Activated naive CD8-positive, alpha-beta T cell treated with anti-CD3 and anti-CD28 coated beads, Interleukin-2, amount 50 U/mL, for 24 hours (primary cell): Measurements from ENCODE around the gene CORO7.

Source experiments
- ATAC-seq: fragments of 150-1000 bp; cut with Tn5 transposase; one replicate; pipeline ENCODE4 v1.10.0; 2021
- DNase-seq: peaks from one replicate; pipeline ENCODE4 v3.0.0; 2021
- H3K27ac Mint-ChIP-seq: one replicate; pipeline ENCODE4 v1.8.0; 2021; ENCODE audit warnings: mild to moderate bottlenecking, mixed read lengths
- H3K27me3 Mint-ChIP-seq: one replicate; pipeline ENCODE4 v1.8.0; 2021; ENCODE audit warnings: mixed read lengths
- H3K36me3 Mint-ChIP-seq: one replicate; pipeline ENCODE4 v1.8.0; 2021; ENCODE audit warnings: low read depth, mixed read lengths
- H3K4me1 Mint-ChIP-seq: one replicate; pipeline ENCODE4 v1.8.0; 2021; ENCODE audit warnings: mixed read lengths
- H3K4me3 Mint-ChIP-seq: one replicate; pipeline ENCODE4 v1.8.0; 2021; ENCODE audit warnings: mild to moderate bottlenecking, moderate library complexity, mixed read lengths
- H3K9me3 Mint-ChIP-seq: one replicate; pipeline ENCODE4 v1.8.0; 2021; ENCODE audit warnings: mixed read lengths

CORO7 gene

GRCh38 chr16:4328782-4329775, 87.3 kb downstream of the CORO7 start:
- H3K36me3 Mint-ChIP-seq = no peaks in the 10 kb centered on the region
- H3K4me3 Mint-ChIP-seq = no peak overlapping the region
- ATAC-seq (no peak), DNase-seq (no peak)
- H3K9me3 Mint-ChIP-seq = no peaks in the 10 kb centered on the region
- H3K27ac Mint-ChIP-seq = no peak overlapping the region
- peaks cover 5% of the 10 kb centered on the region for H3K4me1 Mint-ChIP-seq
- H3K27me3 Mint-ChIP-seq = peaks cover 3% of the 10 kb centered on the region

DNA sequence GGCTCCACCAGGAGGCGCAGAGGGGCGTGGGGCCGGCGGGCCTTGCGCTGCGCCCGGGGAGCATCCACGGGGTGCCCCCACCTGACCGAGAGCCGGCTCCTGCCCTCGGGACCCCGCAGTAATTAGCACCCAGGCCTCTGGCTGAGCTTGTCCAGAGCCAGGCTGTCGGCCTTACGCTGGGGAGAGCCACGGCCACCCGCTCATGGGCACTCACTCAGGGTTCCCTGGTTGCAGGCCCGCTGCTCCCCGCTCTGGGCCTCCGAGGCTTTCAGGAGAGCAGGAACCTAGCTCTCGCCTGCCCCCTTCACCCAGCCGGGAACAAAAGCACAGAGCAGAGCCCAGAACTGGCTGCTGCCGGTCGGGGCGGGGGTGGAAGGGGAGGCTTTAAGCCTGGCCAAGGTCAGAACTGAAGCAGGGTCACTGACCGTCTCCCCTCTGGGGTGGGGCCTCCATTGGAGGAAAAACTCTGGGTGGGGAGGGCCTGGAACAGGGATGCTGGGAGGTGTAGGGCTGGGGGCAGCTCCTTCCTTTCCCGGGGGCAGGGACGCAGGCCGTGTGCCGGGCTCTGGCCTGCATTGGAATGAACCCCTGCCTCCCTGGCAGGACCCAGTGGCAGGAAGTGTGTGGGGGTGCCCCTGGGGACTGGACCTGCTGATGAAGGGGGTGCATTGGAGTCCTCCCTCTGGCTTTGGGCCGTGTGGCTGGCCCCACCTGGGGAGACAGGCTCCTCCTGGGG, 88.2 kb downstream of the CORO7 start:
- peaks cover 3% of the 10 kb centered on the region for H3K27me3 Mint-ChIP-seq
- no peaks in the 10 kb centered on the region for H3K36me3 Mint-ChIP-seq
- ATAC-seq (peak; percentile 63), DNase-seq (peak; percentile 66)
- no peaks in the 10 kb centered on the region for H3K9me3 Mint-ChIP-seq
- H3K27ac Mint-ChIP-seq = no peak overlapping the region
- H3K4me1 Mint-ChIP-seq = peaks cover 5% of the 10 kb centered on the region
- H3K4me3 Mint-ChIP-seq = peak overlapping the region; percentile 24

- peaks cover 5% of the 10 kb centered on the region for H3K4me1 Mint-ChIP-seq
- H3K27me3 Mint-ChIP-seq = peaks cover 3% of the 10 kb centered on the region
- H3K27ac Mint-ChIP-seq = no peak overlapping the region
- H3K36me3 Mint-ChIP-seq = no peaks in the 10 kb centered on the region
- DNase-seq = no peak
- peak; percentile 3 for ATAC-seq
- H3K4me3 Mint-ChIP-seq = no peak overlapping the region
- H3K9me3 Mint-ChIP-seq = no peaks in the 10 kb centered on the region
Observed at GRCh38 chr16:4327386-4328045, 88.9 kb downstream of the CORO7 start.

DNA sequence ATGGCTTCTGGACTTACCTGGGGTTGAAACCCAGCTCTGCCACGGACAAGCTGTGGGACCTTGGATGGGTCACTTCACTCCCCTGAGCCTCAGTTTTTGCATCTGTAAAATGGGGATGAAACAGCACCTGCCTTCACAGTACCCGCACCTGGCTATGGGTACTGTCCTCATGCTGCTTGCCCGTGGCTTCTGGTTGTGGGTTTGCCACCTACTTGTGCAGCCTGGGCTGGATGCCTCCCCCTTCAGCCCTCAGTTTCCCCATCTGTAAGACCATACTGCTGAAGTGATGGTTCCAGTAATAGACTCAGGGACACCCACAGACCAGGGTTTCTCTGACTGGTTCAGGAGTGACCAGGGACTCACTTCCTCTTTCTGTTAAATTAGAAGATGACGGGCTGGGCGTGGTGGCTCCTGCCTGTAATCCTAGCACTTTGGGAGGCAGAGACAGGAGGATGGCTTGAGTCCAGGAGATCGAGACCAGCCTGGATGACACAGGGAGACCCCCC, 91.1 kb downstream of the CORO7 start:
- Mint-ChIP-seq H3K36me3 (no peaks in the 10 kb centered on the region), H3K4me1 (peaks cover 5% of the 10 kb centered on the region), H3K27ac (no peak overlapping the region), H3K9me3 (no peaks in the 10 kb centered on the region), H3K4me3 (no peak overlapping the region), H3K27me3 (peaks cover 3% of the 10 kb centered on the region)
- ATAC-seq = no peak
- no peak for DNase-seq

DNA sequence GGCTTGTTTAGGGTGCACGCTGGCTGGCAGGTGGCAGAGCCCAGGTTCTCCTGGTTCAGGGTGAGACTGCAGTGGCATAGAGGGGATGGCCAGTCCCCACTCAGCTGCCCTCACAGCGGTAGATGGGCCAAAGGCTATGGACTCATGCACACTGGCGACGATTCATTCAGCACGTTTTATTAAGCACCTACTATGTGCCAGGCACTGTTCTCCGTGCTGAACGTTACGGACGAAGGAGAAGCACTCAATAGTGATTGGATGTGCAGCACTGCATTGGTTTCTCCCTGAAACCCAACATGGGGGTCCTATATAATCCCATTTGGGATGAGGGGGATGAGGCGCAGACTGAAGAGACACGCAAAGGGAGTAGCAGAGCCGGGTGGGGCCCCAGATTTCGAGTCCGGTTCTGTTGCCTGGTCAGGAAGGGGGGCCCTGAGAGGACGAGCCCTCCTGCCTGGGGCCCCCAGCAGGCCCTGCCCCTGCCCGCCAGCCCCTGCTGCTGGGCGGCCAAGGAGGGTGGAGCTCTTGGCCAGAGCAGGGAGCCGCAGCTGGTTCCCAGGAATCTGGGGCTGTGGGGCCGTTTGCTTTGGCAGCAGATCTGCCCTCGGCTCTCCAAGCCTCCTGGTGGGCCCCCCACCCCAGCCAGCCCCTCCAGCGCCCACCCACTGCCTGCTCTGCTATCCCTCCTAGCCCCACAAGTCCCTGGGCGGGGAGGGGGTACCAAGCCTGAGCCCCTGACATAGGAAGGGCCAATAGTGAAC, 91.7 kb downstream of the CORO7 start:
- Mint-ChIP-seq H3K36me3 (no peaks in the 10 kb centered on the region), H3K4me1 (peaks cover 5% of the 10 kb centered on the region), H3K27ac (no peak overlapping the region), H3K27me3 (peaks cover 3% of the 10 kb centered on the region), H3K4me3 (no peak overlapping the region), H3K9me3 (no peaks in the 10 kb centered on the region)
- DNase-seq (no peak), ATAC-seq (no peak)

GRCh38 chr16:4323845-4324488, 92.4 kb downstream of the CORO7 start:
- DNase-seq (no peak), ATAC-seq (no peak)
- Mint-ChIP-seq H3K4me1 (peaks cover 9% of the 10 kb centered on the region), H3K36me3 (no peaks in the 10 kb centered on the region), H3K4me3 (no peak overlapping the region), H3K27ac (no peak overlapping the region), H3K27me3 (peaks cover 3% of the 10 kb centered on the region), H3K9me3 (no peaks in the 10 kb centered on the region)

- ATAC-seq = no peak
- H3K36me3 Mint-ChIP-seq = no peaks in the 10 kb centered on the region
- peaks cover 7% of the 10 kb centered on the region for H3K4me1 Mint-ChIP-seq
- H3K27me3 Mint-ChIP-seq = peaks cover under 1% of the 10 kb centered on the region
- H3K9me3 Mint-ChIP-seq = no peaks in the 10 kb centered on the region
- no peak for DNase-seq
- H3K4me3 Mint-ChIP-seq = no peak overlapping the region
- H3K27ac Mint-ChIP-seq = no peak overlapping the region
Observed at GRCh38 chr16:4323071-4323844, 93.1 kb downstream of the CORO7 start.

- Mint-ChIP-seq H3K4me3 (no peak overlapping the region), H3K27me3 (peaks cover 2% of the 10 kb centered on the region), H3K9me3 (no peaks in the 10 kb centered on the region), H3K27ac (no peak overlapping the region), H3K4me1 (peaks cover 4% of the 10 kb centered on the region), H3K36me3 (no peaks in the 10 kb centered on the region)
- DNase-seq (no peak), ATAC-seq (no peak)
Observed at GRCh38 chr16:4322121-4323052, 94.0 kb downstream of the CORO7 start.

DNA sequence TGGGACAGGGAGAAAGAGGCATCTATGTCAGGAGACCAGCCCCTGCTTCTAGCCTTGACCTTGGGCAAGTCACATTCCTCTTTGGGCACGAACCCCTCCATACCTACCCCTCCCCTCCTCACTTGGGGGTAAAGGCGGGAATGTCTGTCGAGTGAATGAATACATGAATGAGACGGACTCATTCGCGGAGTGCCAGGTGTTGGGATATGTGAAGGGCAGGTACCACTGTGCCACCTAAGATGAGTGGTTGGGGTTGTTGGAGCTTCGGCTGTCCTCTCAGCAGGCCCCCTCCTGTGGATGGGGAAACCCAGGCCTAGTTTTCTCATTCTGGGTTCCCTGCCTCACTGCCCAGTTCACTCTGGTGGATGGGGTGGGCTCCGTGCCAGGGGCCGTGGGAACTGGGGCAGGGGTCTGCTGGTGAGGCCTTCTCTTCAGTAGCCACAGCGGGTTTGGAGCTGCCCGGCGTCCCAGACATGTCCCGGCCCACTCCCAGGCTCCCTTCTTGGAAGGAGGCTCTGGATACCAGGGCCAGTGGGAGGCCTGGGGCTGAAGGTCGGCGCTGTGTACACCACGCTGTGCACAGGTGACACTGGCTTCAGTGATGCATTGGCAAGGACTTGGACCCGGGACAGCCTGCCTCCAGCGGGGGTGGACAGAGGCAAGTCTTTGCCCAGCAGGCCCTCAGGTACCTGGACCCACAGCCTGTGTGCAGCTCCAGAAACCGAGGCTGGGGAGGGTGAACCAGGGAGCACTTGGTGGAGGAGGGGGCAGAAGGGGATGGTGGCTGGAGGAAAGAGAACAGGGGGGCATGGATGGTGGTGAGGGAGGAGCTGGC, 94.9 kb downstream of the CORO7 start:
- Mint-ChIP-seq H3K9me3 (no peaks in the 10 kb centered on the region), H3K27ac (no peak overlapping the region), H3K4me1 (peaks cover 4% of the 10 kb centered on the region), H3K27me3 (peaks cover 2% of the 10 kb centered on the region), H3K4me3 (no peak overlapping the region), H3K36me3 (no peaks in the 10 kb centered on the region)
- ATAC-seq = no peak
- DNase-seq = no peak

GRCh38 chr16:4320571-4321137, 95.7 kb downstream of the CORO7 start:
- Mint-ChIP-seq H3K27me3 (peaks cover 2% of the 10 kb centered on the region), H3K9me3 (no peaks in the 10 kb centered on the region), H3K4me3 (no peak overlapping the region), H3K36me3 (no peaks in the 10 kb centered on the region), H3K4me1 (peaks cover 4% of the 10 kb centered on the region), H3K27ac (no peak overlapping the region)
- no peak for ATAC-seq
- no peak for DNase-seq
